Middle frontal gyrus (tissue), 1 donor: ENCODE results near the gene HIGD1A.
"Not testable (repeated sequence)": the region's sequence is repeated elsewhere in the genome, so short reads cannot be mapped to it uniquely, and the experiment has no call there.

Experiments used
- DNase-seq: peaks from one replicate; pipeline ENCODE4 v3.0.0-alpha.2; 2015; ENCODE audit warnings: low spot score; ENCODE audit errors: extremely low spot score

HIGD1A gene

GRCh38 chr3:42829083-42829627, 24.9 kb upstream of the HIGD1A start:
- DNase-seq: no peak

- DNase-seq: no peak
These were observed 23.4 kb upstream of the HIGD1A start for GRCh38 chr3:42827654-42828053.

GRCh38 chr3:42827023-42827422, 22.7 kb upstream of the HIGD1A start:
- no peak for DNase-seq

GRCh38 chr3:42826141-42826540, 21.9 kb upstream of the HIGD1A start:
- no peak for DNase-seq

GRCh38 chr3:42823351-42823750, 19.1 kb upstream of the HIGD1A start:
- no peak for DNase-seq

GRCh38 chr3:42822828-42823227, 18.5 kb upstream of the HIGD1A start:
- no peak for DNase-seq

- no peak for DNase-seq
These were observed 16.4 kb upstream of the HIGD1A start for GRCh38 chr3:42820746-42821051.

- no peak for DNase-seq
These were observed 15.2 kb upstream of the HIGD1A start for GRCh38 chr3:42819351-42819965.

- no peak for DNase-seq
These were observed 11.5 kb upstream of the HIGD1A start for GRCh38 chr3:42815826-42816225.

GRCh38 chr3:42814914-42815507, 10.7 kb upstream of the HIGD1A start:
- DNase-seq: no peak

- DNase-seq: no peak
These were observed 10.0 kb upstream of the HIGD1A start for GRCh38 chr3:42814246-42814645.

GRCh38 chr3:42811118-42811883, 7.0 kb upstream of the HIGD1A start:
- DNase-seq: not testable (repeated sequence)

- DNase-seq: not testable (repeated sequence)
These were observed 6.4 kb upstream of the HIGD1A start for GRCh38 chr3:42810706-42811105.

GRCh38 chr3:42809202-42809601, 4.9 kb upstream of the HIGD1A start, which contains the start of gene ACKR2:
Gene ACKR2, plus strand, starts transcription at chr3:42809445. Its CDS starts 55,058 bp downstream, at chr3:42864503.
- DNase-seq: no peak

- no peak for DNase-seq
These were observed 3.6 kb upstream of the HIGD1A start for GRCh38 chr3:42807929-42808328.

GRCh38 chr3:42805141-42805821, 991 bp upstream of the HIGD1A start:
- no peak for DNase-seq

GRCh38 chr3:42804831-42805132, 492 bp upstream of the HIGD1A start:
- DNase-seq: no peak

- DNase-seq: no peak
These were observed 730 bp downstream of the HIGD1A start for GRCh38 chr3:42803414-42804105.

- no peak for DNase-seq
These were observed 1.3 kb downstream of the HIGD1A start for GRCh38 chr3:42802876-42803413.

- DNase-seq: no peak
These were observed 2.5 kb downstream of the HIGD1A start for GRCh38 chr3:42801784-42802183.

- no peak for DNase-seq
These were observed 3.2 kb downstream of the HIGD1A start for GRCh38 chr3:42801048-42801620.
